NCI-H69 (cell line): ENCODE measurements around the gene PLXDC2.

Experiments used
- DNase-seq: peaks from one replicate; lab custom pipeline; 2025; lab: John Stamatoyannopoulos, UW

The PLXDC2 gene

GRCh38 chr10:20114179-20114578 lies 297.9 kb downstream of the PLXDC2 start:
- DNase-seq: no peak

DNA sequence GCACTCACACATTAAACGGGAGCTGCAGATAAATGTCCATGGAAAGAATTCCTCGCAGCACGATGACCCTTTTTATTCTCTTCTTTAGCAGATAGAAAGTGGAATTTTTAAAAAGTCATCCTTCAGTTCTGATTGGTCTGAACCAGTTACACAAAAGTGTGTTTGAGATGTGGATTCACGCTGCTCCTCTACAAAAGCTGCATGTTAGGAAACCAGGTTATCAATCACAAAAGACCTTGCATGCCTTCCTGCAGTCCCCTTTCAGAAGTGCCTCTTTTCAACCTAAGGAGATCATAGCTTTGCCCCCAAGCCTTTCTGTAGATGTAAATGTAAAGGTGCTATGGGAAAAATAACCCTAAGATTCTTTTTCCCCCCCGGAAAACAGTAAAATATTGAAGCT lies 299.7 kb downstream of the PLXDC2 start:
- no peak for DNase-seq

- DNase-seq: no peak
Measured at GRCh38 chr10:20117471-20117870, 301.2 kb downstream of the PLXDC2 start.

DNA sequence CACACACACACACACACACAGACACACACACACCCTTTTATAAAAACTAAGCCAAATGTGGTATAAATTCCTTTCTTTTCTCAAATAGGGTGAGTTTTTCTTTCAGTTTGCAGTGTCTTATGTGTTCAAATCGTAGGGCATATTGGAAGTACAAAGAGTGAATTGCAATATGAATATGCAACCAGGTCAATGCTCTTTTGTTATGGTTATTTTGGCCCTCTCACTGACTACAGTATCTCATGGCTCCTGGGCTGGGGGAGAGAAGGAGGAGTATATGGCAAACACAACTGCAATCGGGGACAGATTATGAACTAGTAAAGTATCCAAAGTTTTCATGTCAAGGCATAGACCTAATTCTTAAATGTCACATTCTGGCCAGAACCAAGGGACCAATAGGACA lies 301.9 kb downstream of the PLXDC2 start:
- DNase-seq: no peak

DNA sequence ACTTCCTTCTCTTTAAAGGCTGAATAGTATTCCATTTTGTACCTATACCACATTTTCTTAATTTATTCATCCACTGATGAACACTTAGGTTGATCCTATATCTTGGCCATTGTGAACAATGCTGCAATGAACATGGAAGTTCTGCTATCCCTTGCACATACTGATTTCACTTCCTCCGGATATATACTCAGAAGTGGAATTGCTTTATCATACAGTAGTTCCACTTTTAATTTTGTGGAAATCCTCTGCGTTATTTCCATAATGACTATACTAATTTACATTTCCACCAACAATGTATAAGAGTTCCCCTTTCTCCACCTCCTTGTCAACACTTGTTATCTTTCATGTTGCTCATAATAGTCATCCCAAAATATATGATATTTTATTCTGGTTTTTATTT lies 312.6 kb downstream of the PLXDC2 start:
- no peak for DNase-seq

GRCh38 chr10:20132816-20133215 lies 316.6 kb downstream of the PLXDC2 start:
- no peak for DNase-seq

DNA sequence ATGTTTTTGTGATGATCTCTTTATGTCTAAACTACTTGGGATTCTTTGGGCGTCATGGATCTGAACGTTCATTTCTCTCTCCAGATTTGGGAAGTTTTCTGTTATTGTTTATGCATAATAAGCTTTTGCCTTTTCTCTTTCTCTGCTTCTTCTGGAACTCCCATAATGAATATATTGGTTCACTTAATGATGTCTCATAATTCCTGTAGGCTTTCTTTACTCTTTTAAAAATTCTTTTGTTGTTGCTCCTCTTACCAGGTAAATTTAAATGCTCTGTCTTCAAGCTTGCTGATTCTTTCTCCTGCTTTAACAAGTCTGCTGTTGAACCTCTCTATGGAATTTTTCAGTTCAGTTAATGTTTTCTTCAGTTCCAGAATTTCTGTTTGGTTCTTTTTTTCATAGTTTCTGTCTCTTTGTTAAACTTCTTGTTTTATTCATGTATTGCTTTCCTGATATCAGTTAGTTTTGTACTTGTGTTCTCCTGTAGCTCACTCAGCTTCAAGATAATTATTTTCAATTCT lies 317.5 kb downstream of the PLXDC2 start:
- no peak for DNase-seq

- no peak for DNase-seq
Measured at GRCh38 chr10:20142311-20142710, 326.1 kb downstream of the PLXDC2 start.

GRCh38 chr10:20144268-20144667 lies 328.0 kb downstream of the PLXDC2 start:
- no peak for DNase-seq

DNA sequence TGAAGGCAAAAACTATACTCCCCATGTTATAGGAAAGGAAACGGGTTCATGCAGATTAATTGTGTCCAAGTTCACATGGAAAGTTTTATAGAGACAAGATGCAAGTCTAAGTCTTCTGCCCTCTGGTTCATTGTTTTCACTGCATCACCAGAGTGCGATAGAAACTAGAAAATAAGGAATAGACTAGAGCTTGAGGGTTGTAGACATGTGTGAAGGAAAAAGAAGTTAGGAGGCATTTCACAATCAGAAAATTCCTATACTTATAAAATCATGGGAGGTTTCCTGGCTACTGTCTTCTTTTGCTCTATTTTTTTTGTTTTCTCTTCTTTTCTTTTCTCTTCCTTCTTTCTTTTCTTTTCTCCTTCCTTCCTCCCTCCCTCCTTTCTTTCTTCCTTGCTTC lies 329.8 kb downstream of the PLXDC2 start:
- DNase-seq: no peak

DNA sequence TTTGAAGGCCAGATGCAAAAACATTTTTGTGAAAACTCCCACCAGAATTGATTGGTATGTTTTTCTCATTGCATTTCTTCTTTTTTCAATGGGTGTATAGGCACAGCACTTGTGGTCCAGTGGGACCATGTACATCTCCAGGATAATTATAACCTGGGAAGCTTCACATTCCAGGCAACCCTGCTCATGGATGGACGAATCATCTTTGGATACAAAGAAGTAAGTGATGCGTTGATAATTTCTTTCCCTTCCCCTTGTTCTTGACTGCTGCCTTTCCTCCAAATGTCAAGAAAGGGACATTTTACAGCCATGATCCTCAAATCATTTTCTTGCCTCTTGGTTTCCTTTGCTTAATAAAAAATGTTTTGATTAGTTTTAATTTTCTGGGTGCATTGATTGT lies 331.5 kb downstream of the PLXDC2 start:
- DNase-seq: peak; percentile 10

DNA sequence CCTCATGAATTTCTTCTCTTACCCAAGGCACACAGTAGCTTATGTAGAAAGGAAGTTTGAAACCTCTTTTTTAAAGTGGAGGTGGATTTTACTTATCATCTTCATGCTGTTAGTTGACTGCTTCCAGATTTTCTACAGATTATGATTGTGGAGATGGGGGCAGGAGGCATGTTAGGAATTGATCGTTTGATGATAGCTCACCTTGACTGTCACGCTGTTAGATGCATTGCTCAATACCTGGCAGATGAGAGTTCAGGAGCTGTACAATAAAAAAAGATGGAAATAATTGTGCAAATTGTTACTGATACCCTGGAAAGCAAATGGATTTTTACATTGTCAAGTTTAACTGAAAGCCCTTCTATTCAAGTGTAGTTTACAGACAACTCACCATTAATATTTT lies 340.3 kb downstream of the PLXDC2 start:
- no peak for DNase-seq

DNA sequence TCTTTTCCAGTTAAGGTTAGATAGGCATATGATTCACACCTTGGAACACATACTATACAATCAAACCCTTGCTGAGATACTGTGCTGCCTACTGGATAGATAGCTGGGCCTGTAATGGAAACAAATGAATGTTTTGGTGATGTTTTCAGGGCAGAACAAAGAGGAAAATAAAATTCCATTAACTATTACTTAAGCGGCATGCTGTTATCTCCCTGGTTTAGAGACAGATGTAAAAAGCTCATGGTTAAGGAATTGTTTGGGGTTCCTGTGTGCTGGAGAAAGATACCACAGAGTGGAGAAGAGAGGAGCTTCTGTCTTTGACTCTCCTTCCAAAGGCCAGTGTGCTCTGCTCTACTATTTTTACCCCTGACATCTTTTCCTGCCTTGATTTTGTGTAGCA lies 341.1 kb downstream of the PLXDC2 start:
- DNase-seq: no peak

DNA sequence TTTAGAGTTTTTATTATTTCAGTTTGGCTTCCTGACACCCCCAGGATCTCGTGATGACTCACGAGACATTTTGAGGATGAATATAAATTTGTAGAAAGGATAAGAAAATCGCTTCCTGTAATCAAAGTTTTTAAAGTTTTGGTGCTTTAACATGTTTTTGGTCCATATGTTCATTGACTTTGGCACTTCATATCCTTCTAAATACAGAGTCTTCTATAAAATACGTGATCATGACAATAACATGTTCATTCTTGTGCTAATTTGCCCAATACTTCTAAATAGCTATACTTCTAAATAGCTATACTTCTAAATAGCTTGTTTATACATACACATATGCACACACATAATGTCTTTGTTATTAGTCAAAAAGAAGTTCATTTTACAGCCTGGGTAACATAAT lies 341.9 kb downstream of the PLXDC2 start:
- no peak for DNase-seq

DNA sequence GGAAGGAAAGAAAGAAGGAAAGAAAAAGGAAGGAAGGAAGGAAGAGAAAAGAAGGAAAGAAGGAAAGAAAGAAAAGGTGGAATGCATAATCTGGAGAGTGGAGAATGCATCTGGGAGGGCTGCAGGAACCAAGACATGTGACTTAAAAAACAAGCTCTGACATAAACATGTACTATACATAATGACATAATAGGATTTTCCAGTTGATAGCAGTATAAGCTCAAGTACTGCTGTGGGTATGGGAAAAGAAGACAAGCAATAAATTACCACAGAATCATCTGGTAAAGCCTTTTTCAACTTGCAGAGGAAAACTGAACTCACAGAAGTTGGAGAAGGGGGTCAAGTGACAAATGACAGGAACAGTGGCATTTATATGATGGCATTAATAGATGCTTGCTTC lies 345.9 kb downstream of the PLXDC2 start:
- DNase-seq: no peak

DNA sequence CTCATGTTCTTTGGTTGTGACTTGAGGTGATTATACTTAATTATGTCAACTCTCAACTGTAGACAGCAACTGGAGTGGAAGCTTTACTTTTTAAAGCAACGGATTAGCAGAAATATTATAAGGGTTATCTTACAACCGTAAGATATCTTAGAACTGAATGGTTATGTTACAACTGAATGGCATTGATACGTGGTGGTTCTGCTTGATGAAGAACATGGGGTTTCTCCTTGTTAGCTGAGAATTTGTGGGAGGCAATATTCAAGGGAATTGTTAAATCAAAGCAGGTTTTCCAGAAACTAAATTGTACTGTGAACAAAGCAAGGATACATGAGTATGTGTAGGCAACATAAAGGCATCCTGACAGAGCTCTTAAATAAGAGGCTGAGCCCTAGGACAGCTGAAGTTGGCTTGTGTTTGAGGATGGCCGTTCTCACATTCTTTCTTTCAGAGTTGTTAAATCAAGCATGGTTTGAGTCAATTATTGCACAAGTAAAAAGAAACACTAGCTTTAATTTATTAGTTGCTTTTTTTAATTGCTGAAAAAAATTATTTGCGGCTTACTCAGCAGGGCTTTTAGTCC lies 350.0 kb downstream of the PLXDC2 start:
- DNase-seq: no peak

DNA sequence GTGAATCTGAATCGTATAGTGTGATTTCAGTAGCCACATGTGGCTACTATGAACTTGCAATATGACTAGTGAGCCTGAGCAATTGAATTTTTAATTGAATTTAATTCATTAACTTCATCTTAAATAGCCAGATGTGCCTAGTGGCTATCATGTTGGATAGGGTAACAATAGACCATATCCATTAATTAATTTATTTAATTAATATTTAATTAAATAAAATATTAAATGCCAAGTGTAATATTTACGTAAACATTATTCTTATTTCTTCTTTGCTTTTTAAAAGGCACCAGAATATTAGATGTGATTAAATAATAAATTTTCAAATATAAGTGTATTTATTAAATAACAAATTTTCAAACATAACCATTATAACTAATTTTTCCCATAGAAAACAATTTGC lies 354.4 kb downstream of the PLXDC2 start:
- no peak for DNase-seq

DNA sequence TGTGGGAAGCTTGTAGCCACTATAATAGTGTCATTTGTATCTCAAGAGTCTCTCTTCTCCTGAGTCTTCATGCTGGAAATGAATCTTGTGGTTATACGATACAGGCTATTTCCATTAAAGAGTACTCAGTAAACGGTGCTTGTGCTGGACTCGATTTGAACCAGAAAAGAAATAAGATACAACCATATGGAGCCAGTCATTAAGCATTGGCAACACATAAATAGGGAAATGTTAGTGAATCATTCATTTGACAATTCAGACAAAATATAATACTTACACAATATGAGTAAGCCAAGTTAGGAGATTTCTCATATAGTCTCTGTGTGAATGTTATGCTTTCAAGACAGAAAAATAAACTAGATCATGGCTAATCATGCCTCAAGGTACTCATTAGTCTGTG lies 356.8 kb downstream of the PLXDC2 start:
- DNase-seq: no peak

DNA sequence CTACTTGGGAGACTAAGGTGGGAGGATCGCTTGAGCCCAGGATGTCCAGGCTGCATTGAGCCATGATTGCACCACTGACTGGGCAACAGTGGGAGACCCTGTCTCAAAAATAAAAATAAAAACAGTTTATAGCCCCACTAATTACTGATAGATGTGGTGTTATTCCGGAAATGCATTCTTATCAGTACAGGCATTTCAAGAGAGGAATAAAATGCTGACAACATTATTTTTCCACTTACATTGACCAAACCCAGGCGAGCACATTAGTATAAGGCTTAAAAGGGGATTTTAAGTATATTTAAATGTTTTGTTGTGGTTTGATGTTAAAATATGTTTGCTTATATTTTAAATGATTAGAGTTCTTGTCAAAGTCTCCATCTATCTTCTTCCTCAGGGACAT lies 359.5 kb downstream of the PLXDC2 start:
- DNase-seq: no peak

- no peak for DNase-seq
Measured at GRCh38 chr10:20180766-20181165, 364.5 kb downstream of the PLXDC2 start.

DNA sequence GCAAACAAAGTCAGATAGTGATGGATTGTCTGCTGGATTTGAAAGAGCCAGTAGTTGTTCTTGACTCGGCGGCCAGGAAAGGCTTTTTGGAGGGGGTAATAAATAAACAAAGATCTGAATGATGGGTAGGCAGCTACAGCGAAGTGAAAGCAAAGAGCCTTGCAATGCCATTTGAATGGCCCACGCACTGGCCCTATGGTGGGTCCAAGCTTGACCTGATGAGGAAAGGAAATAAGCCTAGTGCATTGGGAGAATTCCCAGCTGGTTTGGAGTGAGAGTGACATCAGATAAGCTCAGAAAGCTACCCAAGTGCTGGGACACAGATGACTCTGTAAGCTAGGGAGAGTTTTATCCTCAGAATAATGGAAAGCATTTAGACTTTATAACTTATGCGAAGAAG lies 365.2 kb downstream of the PLXDC2 start:
- no peak for DNase-seq

DNA sequence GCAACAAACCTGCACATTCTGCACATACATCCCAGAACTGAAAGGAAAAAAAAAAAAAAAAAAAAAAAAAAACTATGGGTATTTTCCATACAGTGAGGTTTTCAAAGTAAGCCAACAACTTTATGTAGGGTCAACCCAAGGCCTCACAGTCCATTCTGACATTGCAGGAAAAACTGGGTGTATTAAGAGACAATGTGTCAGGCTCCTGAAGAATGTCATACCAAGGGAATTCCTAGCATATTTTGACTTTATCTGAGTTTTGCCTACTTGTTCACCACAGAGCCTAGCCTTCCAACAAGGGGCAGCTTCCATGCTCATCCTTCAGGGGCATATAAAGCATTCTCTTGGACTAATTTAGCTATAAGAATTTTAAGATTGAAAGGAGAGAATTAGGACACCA lies 368.9 kb downstream of the PLXDC2 start:
- DNase-seq: no peak

- peak; percentile 70 for DNase-seq
Measured at GRCh38 chr10:20191392-20191791, 375.2 kb downstream of the PLXDC2 start.

DNA sequence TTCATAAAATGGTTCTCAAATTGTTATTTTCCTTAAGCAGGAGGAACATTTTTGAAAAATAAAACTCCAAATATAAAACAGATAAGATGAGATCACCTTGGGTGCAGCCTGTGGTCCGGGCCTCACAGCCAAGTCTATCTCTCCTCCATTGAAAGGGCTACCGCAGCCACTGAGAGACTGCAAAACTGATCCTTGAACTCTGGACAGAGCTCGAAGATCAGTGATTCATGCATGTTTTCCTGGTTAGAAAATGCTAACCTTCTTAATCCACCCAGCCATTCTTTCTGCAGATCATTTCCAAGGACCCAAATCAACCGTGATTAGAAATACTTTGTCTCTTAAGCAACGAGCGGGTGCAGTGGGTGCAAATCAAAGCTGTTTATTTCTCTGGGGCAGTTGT lies 378.8 kb downstream of the PLXDC2 start:
- DNase-seq: no peak

DNA sequence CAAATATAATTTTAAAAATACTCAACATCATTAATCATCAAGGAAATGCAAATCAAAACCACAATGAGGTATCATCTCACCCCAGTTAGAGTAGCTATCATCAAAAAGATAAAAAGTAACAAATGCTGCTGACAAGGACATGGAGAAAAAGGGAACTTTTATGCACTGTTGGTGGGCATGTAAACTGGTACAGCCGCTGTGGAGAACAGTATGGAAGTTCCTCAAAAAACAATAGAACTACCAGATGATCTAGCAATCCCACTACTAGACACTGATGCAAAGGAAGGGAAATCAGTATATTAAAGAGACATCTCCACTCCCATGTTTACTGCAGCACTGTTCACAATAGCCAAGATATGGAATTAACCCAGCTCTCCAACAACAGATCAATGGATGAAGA lies 384.5 kb downstream of the PLXDC2 start:
- no peak for DNase-seq
